ENCODE data around the gene DCDC2C. TPM values are rescaled to one million over a fixed set of nuclear protein-coding genes. Genes with fewer than 3 reads are reported as not detected.

DCDC2C gene
- total RNA-seq, 5 donors from 2014 or later (not counting 1 experiment from before 2014, with no cell fraction given) = not detected

DNA sequence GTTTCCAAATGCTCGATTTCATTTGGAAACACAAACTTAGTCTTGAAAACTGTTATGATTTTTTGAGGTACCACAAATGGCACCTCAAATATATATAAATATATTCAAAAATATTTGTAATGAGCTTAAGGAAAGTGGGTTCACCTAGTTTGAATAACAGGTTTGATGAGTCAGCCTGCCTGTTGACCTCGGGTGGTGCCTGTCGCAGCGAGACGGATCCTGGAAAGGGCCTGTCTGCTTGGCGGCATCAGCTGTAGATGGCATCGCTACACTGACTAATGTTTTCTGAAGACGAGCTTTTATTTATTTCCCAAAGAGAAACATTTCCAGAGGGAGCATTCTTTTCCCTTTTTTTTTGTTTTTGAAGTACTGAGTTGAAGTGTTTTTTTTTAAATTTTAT lies 38.5 kb upstream of the DCDC2C start:
- DNase-seq (no peak), ATAC-seq (replicated peaks in 1 of 4) (no peak)
- Mint-ChIP-seq H3K4me1 (peaks cover 0 to 9% (median 2%) of the 10 kb centered on the region in 3 donors), H3K36me3 (no peaks in the 10 kb centered on the region), H3K9me3 (no peaks in the 10 kb centered on the region), H3K27me3 (peaks cover 7 to 8% of the 10 kb centered on the region in 2 donors), H3K27ac (no peak overlapping the region), H3K4me3 (no peak overlapping the region)
- POLR2A ChIA-PET = no interaction called here
- H3K27me3 ChIP-seq (replicated peaks in 1 of 2; ENCODE audit: control insufficient read depth in 2 of 2, extremely low read depth in 1 of 2, insufficient read depth in 2 of 2, low read length in 1 of 2) = peaks cover 0 to 15% of the 10 kb centered on the region in 2 experiments
- H3K4me1 ChIP-seq (ENCODE audit: control insufficient read depth in 1 of 2, extremely low read depth in 1 of 2, insufficient read depth in 2 of 2, low read length in 2 of 2) = no peaks in the 10 kb centered on the region
- no peaks in the 10 kb centered on the region for H3K9me3 ChIP-seq
- CTCF ChIA-PET = interaction anchor here in 1 of 2 donors (0.7 to 1.0 kb wide), 2 partner anchors 14 to 20 kb away, joined by 4 read pairs; no protein-coding TSS in a partner anchor
- no peak overlapping the region for H3K27ac ChIP-seq (ENCODE audit: low read length)
- no peaks in the 10 kb centered on the region for H3K36me3 ChIP-seq (ENCODE audit: control insufficient read depth in 2 of 2, extremely low read depth in 1 of 2, insufficient read depth in 1 of 2, low read length in 1 of 2)
- H3K4me3 ChIP-seq (ENCODE audit: control insufficient read depth in 1 of 2, extremely low read depth in 1 of 2, low read length in 1 of 2) = no peak overlapping the region
- 88% methylated on average over 4 of the region's 8 CpGs for WGBS (ENCODE audit: insufficient coverage)

DNA sequence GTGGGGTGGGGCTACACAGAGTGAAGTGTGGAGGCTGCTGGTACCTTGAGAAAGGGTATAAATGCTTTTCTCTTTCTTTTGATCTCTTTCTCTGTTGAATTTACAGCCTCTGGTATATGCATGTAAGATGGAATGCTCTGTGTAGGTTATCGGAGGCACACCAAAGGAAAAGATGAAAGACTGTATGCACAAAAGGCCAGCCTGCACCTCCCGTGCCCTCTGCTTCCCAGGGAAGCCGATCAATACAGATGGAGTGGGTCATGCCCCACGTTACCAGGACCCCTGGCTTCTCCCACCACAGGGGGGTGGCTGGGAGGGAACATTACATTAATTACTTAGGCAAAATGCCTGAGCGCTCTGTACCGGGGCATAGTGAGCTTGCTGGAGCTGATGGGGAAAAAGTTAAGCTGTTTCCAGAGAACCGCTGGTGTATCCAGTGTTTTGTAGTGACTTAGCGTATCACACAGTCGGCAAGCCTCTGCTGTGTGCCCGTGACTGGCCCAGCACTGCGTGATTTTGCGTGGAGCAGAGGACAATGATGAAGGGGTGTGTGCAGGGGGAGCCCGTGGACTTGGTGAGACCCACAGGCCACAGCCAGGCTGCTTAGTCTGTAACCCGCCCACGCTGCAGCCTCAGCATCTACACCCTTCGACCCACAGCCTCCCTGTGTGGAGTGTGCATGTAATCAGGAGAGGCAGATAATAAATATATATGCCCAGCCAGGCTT lies 37.3 kb upstream of the DCDC2C start:
- no peaks in the 10 kb centered on the region for H3K36me3 ChIP-seq (ENCODE audit: control insufficient read depth in 2 of 2, extremely low read depth in 1 of 2, insufficient read depth in 1 of 2, low read length in 1 of 2)
- 87% methylated on average over 10 of the region's 16 CpGs for WGBS (ENCODE audit: insufficient coverage)
- ChIA-PET CTCF (no interaction called here), POLR2A (interaction anchor here in 1 of 2 donors (0.7 kb wide), 1 partner anchor 281 kb away, joined by 3 read pairs; no protein-coding TSS in a partner anchor)
- Mint-ChIP-seq H3K4me3 (no peak overlapping the region), H3K9me3 (no peaks in the 10 kb centered on the region), H3K36me3 (no peaks in the 10 kb centered on the region), H3K4me1 (peaks cover 0 to 3% (median 0%) of the 10 kb centered on the region in 3 donors), H3K27me3 (peaks cover 8 to 12% of the 10 kb centered on the region in 2 donors), H3K27ac (no peak overlapping the region)
- no peak overlapping the region for H3K4me3 ChIP-seq (ENCODE audit: control insufficient read depth in 1 of 2, extremely low read depth in 1 of 2, low read length in 1 of 2)
- H3K27me3 ChIP-seq (replicated peaks in 1 of 2; ENCODE audit: control insufficient read depth in 2 of 2, extremely low read depth in 1 of 2, insufficient read depth in 2 of 2, low read length in 1 of 2) = peaks cover 0 to 15% of the 10 kb centered on the region in 2 experiments
- no peak for ATAC-seq (replicated peaks in 1 of 4)
- H3K4me1 ChIP-seq (ENCODE audit: control insufficient read depth in 1 of 2, extremely low read depth in 1 of 2, insufficient read depth in 2 of 2, low read length in 2 of 2) = no peaks in the 10 kb centered on the region
- no peak for DNase-seq
- no peak overlapping the region for H3K27ac ChIP-seq (ENCODE audit: low read length)
- H3K9me3 ChIP-seq = no peaks in the 10 kb centered on the region

DNA sequence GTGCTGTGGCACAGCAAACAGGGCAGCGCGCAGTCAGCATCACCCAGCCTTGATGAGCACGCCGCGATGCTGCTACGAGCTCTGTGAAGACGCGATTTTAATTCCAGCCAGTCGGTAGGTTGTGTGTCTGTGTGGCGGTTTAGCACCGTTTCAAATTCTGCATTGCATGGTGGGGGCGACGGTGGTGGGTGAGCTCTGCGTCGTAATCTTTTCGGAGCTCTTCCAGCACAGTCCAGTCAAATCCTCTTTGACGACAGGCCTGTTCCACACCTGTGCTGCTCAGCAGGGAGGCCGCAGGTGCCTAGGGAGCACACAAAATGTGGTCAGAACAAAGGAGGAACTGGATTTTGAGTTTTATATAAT lies 36.8 kb upstream of the DCDC2C start:
- CTCF ChIA-PET = no interaction called here
- H3K4me3 Mint-ChIP-seq = no peak overlapping the region
- H3K4me1 Mint-ChIP-seq = peaks cover 0 to under 1% (median 0%) of the 10 kb centered on the region in 3 donors

DNA sequence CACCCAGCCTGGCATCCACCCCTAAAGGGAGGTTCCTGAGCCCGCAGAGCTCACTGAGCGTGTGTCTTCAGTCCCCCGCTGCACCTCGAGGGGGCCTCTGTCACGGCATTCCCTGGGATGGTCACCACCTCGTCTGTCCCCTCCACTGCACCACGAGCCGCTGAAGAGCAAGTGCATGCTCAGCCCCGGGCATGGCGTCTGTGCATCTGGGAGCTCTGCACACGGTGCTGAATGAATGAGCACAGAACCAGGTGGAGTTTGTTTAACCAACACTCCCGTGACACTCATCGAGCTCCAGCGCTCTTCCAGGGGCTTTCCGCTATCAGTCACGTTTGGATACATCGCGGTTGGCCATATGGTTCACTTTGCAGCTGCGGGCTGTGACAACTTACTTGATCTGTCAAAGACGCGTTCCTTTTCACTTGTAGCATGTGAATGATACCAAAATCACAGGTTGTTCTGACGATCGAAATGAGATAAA lies 36.2 kb upstream of the DCDC2C start:
- Mint-ChIP-seq H3K9me3 (no peaks in the 10 kb centered on the region), H3K27me3 (peaks cover 8 to 12% of the 10 kb centered on the region in 2 donors), H3K4me3 (no peak overlapping the region), H3K4me1 (no peaks in the 10 kb centered on the region), H3K36me3 (no peaks in the 10 kb centered on the region), H3K27ac (no peak overlapping the region)
- ATAC-seq (replicated peaks in 1 of 4) (no peak), DNase-seq (no peak)
- Histone ChIP-seq H3K36me3 (ENCODE audit: control insufficient read depth in 2 of 2, extremely low read depth in 1 of 2, insufficient read depth in 1 of 2, low read length in 1 of 2) (no peaks in the 10 kb centered on the region), H3K4me1 (ENCODE audit: control insufficient read depth in 1 of 2, extremely low read depth in 1 of 2, insufficient read depth in 2 of 2, low read length in 2 of 2) (no peaks in the 10 kb centered on the region), H3K9me3 (no peaks in the 10 kb centered on the region), H3K27me3 (replicated peaks in 1 of 2; ENCODE audit: control insufficient read depth in 2 of 2, extremely low read depth in 1 of 2, insufficient read depth in 2 of 2, low read length in 1 of 2) (peaks cover 0 to 15% of the 10 kb centered on the region in 2 experiments), H3K27ac (ENCODE audit: low read length) (no peak overlapping the region), H3K4me3 (ENCODE audit: control insufficient read depth in 1 of 2, extremely low read depth in 1 of 2, low read length in 1 of 2) (no peak overlapping the region)
- ChIA-PET CTCF (no interaction called here), POLR2A (no interaction called here)
- WGBS (ENCODE audit: insufficient coverage) = 84% methylated on average over 23 of the region's 23 CpGs

More for the DNA sequence above, 36.8 kb upstream of the DCDC2C start:
- no peak overlapping the region for H3K4me3 ChIP-seq (ENCODE audit: control insufficient read depth in 1 of 2, extremely low read depth in 1 of 2, low read length in 1 of 2)
- POLR2A ChIA-PET = interaction anchor here in 1 of 2 donors (0.7 kb wide), 1 partner anchor 282 kb away, joined by 3 read pairs; no protein-coding TSS in a partner anchor
- H3K27me3 ChIP-seq (replicated peaks in 1 of 2; ENCODE audit: control insufficient read depth in 2 of 2, extremely low read depth in 1 of 2, insufficient read depth in 2 of 2, low read length in 1 of 2) = peaks cover 0 to 15% of the 10 kb centered on the region in 2 experiments
- Mint-ChIP-seq H3K36me3 (no peaks in the 10 kb centered on the region), H3K27ac (no peak overlapping the region), H3K9me3 (no peaks in the 10 kb centered on the region), H3K27me3 (peaks cover 8 to 12% of the 10 kb centered on the region in 2 donors)
- WGBS (ENCODE audit: insufficient coverage) = 93% methylated on average over 14 of the region's 18 CpGs
- no peaks in the 10 kb centered on the region for H3K36me3 ChIP-seq (ENCODE audit: control insufficient read depth in 2 of 2, extremely low read depth in 1 of 2, insufficient read depth in 1 of 2, low read length in 1 of 2)
- no peaks in the 10 kb centered on the region for H3K4me1 ChIP-seq (ENCODE audit: control insufficient read depth in 1 of 2, extremely low read depth in 1 of 2, insufficient read depth in 2 of 2, low read length in 2 of 2)
- H3K9me3 ChIP-seq = no peaks in the 10 kb centered on the region
- ATAC-seq (replicated peaks in 1 of 4) (no peak), DNase-seq (no peak)
- no peak overlapping the region for H3K27ac ChIP-seq (ENCODE audit: low read length)

DNA sequence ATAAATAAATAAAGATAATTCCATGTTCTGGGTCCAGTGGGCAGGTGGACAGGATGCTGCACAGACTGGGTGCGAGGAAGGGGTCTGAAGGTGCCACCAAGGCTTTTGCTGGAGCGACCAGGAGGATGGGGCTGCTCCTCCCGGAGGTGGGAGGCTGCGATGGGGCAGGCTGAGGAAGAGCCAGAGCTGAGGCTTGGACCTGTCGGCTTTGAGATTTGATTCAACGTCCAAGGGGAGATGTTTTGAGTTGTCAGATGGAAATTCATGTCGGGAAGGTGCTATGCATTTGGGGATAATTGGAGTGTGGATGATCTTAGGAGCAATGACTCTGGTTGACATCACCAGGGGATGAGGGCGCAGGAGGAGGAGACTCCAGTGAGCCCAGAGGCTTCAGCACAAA lies 33.7 kb upstream of the DCDC2C start:
- Mint-ChIP-seq H3K27ac (no peak overlapping the region), H3K36me3 (no peaks in the 10 kb centered on the region), H3K4me1 (no peaks in the 10 kb centered on the region), H3K27me3 (peaks cover 11 to 16% of the 10 kb centered on the region in 2 donors), H3K9me3 (no peaks in the 10 kb centered on the region), H3K4me3 (no peak overlapping the region)
- WGBS (ENCODE audit: insufficient coverage) = 79% methylated on average over 8 of the region's 8 CpGs
- peak in 1 of 35 experiments; percentile 2 for DNase-seq
- no peaks in the 10 kb centered on the region for H3K4me1 ChIP-seq (ENCODE audit: control insufficient read depth in 1 of 2, extremely low read depth in 1 of 2, insufficient read depth in 2 of 2, low read length in 2 of 2)
- no peaks in the 10 kb centered on the region for H3K9me3 ChIP-seq
- ChIA-PET POLR2A (no interaction called here), CTCF (no interaction called here)
- no peak overlapping the region for H3K4me3 ChIP-seq (ENCODE audit: control insufficient read depth in 1 of 2, extremely low read depth in 1 of 2, low read length in 1 of 2)
- H3K36me3 ChIP-seq (ENCODE audit: control insufficient read depth in 2 of 2, extremely low read depth in 1 of 2, insufficient read depth in 1 of 2, low read length in 1 of 2) = no peaks in the 10 kb centered on the region
- ATAC-seq (replicated peaks in 1 of 4) = no peak
- no peak overlapping the region for H3K27ac ChIP-seq (ENCODE audit: low read length)
- peaks cover 0 to 15% of the 10 kb centered on the region in 2 experiments for H3K27me3 ChIP-seq (replicated peaks in 1 of 2; ENCODE audit: control insufficient read depth in 2 of 2, extremely low read depth in 1 of 2, insufficient read depth in 2 of 2, low read length in 1 of 2)

DNA sequence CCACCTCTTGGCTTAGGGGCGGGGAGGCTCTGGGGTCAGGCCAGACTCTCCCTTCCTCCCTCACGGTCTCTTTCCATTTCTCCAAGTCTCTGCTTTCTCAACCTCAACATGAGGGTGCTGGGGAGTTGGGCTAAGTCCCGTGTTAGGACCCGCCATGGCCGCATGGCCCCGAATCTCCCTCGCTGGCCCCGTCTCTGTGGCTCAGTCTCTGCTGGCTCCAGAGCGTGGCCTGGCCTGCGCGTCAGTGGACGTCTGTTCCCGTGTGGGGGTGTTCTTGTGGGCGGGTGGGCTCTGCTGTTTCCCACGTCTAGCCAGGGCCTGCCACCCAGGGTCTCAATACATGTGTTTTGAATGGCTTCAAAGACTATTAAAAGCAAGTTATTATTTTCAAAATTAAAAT lies 33.0 kb upstream of the DCDC2C start:
- peaks cover 0 to 15% of the 10 kb centered on the region in 2 experiments for H3K27me3 ChIP-seq (replicated peaks in 1 of 2; ENCODE audit: control insufficient read depth in 2 of 2, extremely low read depth in 1 of 2, insufficient read depth in 2 of 2, low read length in 1 of 2)
- no peaks in the 10 kb centered on the region for H3K36me3 ChIP-seq (ENCODE audit: control insufficient read depth in 2 of 2, extremely low read depth in 1 of 2, insufficient read depth in 1 of 2, low read length in 1 of 2)
- Mint-ChIP-seq H3K27me3 (peaks cover 11 to 16% of the 10 kb centered on the region in 2 donors), H3K36me3 (no peaks in the 10 kb centered on the region), H3K27ac (no peak overlapping the region), H3K9me3 (no peaks in the 10 kb centered on the region), H3K4me3 (no peak overlapping the region), H3K4me1 (no peaks in the 10 kb centered on the region)
- no peaks in the 10 kb centered on the region for H3K4me1 ChIP-seq (ENCODE audit: control insufficient read depth in 1 of 2, extremely low read depth in 1 of 2, insufficient read depth in 2 of 2, low read length in 2 of 2)
- H3K9me3 ChIP-seq = no peaks in the 10 kb centered on the region
- ChIA-PET CTCF (no interaction called here), POLR2A (no interaction called here)
- no peak overlapping the region for H3K27ac ChIP-seq (ENCODE audit: low read length)
- DNase-seq (no peak), ATAC-seq (replicated peaks in 1 of 4) (no peak)
- no peak overlapping the region for H3K4me3 ChIP-seq (ENCODE audit: control insufficient read depth in 1 of 2, extremely low read depth in 1 of 2, low read length in 1 of 2)
- no CpG with 5 or more reads among the region's 15 CpGs for whole genome bisulfite sequencing (ENCODE audit: insufficient coverage)
